Measurements from ENCODE around the gene STRA6. TPM values are rescaled to one million over a fixed set of nuclear protein-coding genes. Genes with fewer than 3 reads are reported as not detected.

Gene STRA6
- total RNA-seq, 2 experiments from 2014 or later = not detected

DNA sequence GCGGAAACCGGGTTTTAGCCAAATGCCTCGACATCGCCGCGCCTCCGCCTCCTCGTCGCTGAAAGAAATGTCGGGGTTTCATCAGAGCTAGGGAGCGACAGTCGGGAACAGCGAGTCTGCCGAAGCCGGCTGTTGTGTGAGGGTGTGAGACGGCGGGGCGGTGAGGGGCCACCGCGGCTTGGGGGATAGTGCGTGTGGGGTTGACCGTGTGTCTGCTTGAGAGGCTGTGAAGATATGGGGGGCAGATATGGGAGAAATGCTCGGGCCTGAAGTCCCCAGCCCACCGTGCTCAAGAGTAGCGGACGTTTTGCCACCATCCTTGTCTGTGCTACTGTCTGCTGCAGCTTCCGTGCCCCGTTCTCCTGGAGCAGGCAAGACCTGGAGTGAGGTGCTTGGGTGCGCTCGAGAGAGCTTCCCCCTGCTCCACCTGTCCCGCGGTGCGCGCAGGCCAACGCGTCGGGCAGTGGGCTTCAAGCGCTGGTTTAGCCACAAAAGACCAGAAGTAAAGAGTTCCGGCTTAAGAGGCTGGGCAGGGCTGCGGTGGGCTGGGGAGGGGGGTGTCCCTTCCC, 72.9 kb downstream of the STRA6 start:
- ChIA-PET CTCF (interaction anchor here (1.8 to 4.4 kb wide), 4 partner anchors 157 to 193 kb away, joined by 4 to 26 read pairs (median 17); no protein-coding TSS in a partner anchor), POLR2A (interaction anchor here (0.6 kb wide), 1 partner anchor 190 kb away, joined by 3 read pairs; no protein-coding TSS in a partner anchor)
- Mint-ChIP-seq H3K27ac (no peak overlapping the region), H3K36me3 (ENCODE audit: low read depth) (peaks cover 3% of the 10 kb centered on the region), H3K27me3 (ENCODE audit: low read depth) (peaks cover 73% of the 10 kb centered on the region), H3K9me3 (ENCODE audit: insufficient read depth) (no peaks in the 10 kb centered on the region), H3K4me1 (ENCODE audit: low read depth) (peaks cover 20% of the 10 kb centered on the region), H3K4me3 (no peak overlapping the region)
- ATAC-seq = no peak
- DNase-seq = no peak

Other genes starting within 250 kb of the STRA6 start
- 10 to 100 TPM; 10.8 to 10.9 TPM for gene STOML1, start 210.5 kb downstream of the STRA6 start, total RNA-seq
- gene PML, start 208.1 kb downstream of the STRA6 start, total RNA-seq = 100 to 1,000 TPM; 108 to 115 TPM
- not detected for gene GOLGA6A, start 120.2 kb downstream of the STRA6 start, total RNA-seq
- gene ISLR2, start 72.2 kb downstream of the STRA6 start, total RNA-seq = not detected
- not detected for gene ISLR, start 29.1 kb downstream of the STRA6 start, total RNA-seq
- gene CCDC33, start 33.5 kb upstream of the STRA6 start, total RNA-seq = not detected
- gene CYP11A1, start 164.9 kb upstream of the STRA6 start, total RNA-seq = not detected
- 10 to 100 TPM; 16.1 to 16.9 TPM for gene SEMA7A, start 231.2 kb upstream of the STRA6 start, total RNA-seq

Data from activated CD8-positive, alpha-beta T cell treated with anti-CD3 and anti-CD28 coated beads, Interleukin-2, amount 10 ng/mL, durations not matched to agents 7 days and 5 days (primary cell).